Ecto neural progenitor cell (in vitro differentiated cells): ENCODE data around the gene ATG13.
"Not testable (repeated sequence)": the region's sequence is repeated elsewhere in the genome, so short reads cannot be mapped to it uniquely, and the experiment has no call there.

Source experiments
- DNase-seq: peaks from one replicate; pipeline ENCODE4 v3.0.0-alpha.2; 2018; ENCODE audit warnings: low spot score

The ATG13 gene

GRCh38 chr11:46617134-46617971 lies at the start of gene ATG13, which contains the start of gene HARBI1:
ATG13 (plus strand) TSS chr11:46617553; CDS start chr11:46644292, 26,739 bp downstream.
HARBI1 (minus strand) TSS chr11:46617227; CDS start chr11:46616237, 990 bp downstream.
- peak; percentile 93 for DNase-seq

GRCh38 chr11:46570790-46571398 lies 46.5 kb upstream of the ATG13 start:
- DNase-seq: no peak

- no peak for DNase-seq
Observed at GRCh38 chr11:46574656-46575055, 42.7 kb upstream of the ATG13 start.

- DNase-seq: no peak
Observed at GRCh38 chr11:46577058-46577457, 40.3 kb upstream of the ATG13 start.

- no peak for DNase-seq
Observed at GRCh38 chr11:46582588-46582987, 34.8 kb upstream of the ATG13 start.

GRCh38 chr11:46583513-46583912 lies 33.8 kb upstream of the ATG13 start:
- not testable (repeated sequence) for DNase-seq

GRCh38 chr11:46588131-46588530 lies 29.2 kb upstream of the ATG13 start:
- no peak for DNase-seq

GRCh38 chr11:46588915-46589314 lies 28.4 kb upstream of the ATG13 start:
- no peak for DNase-seq

- no peak for DNase-seq
Observed at GRCh38 chr11:46590740-46591605, 26.4 kb upstream of the ATG13 start.

GRCh38 chr11:46593550-46594373 lies 23.6 kb upstream of the ATG13 start, which contains the start of gene AMBRA1:
AMBRA1 (minus strand) TSS chr11:46594023; CDS start chr11:46548380, 45,643 bp downstream.
- DNase-seq: peak; percentile 92

- DNase-seq: no peak
Observed at GRCh38 chr11:46594374-46594700, 23.0 kb upstream of the ATG13 start.

- DNase-seq: no peak
Observed at GRCh38 chr11:46594785-46595184, 22.6 kb upstream of the ATG13 start.

GRCh38 chr11:46597155-46597554 lies 20.2 kb upstream of the ATG13 start:
- no peak for DNase-seq

- DNase-seq: no peak
Observed at GRCh38 chr11:46597609-46598219, 19.6 kb upstream of the ATG13 start.

- DNase-seq: no peak
Observed at GRCh38 chr11:46599340-46600193, 17.8 kb upstream of the ATG13 start.

GRCh38 chr11:46600194-46600960 lies 17.0 kb upstream of the ATG13 start:
- DNase-seq: no peak

GRCh38 chr11:46601129-46601528 lies 16.2 kb upstream of the ATG13 start:
- DNase-seq: no peak

- no peak for DNase-seq
Observed at GRCh38 chr11:46603704-46604308, 13.5 kb upstream of the ATG13 start.

- no peak for DNase-seq
Observed at GRCh38 chr11:46604796-46605195, 12.6 kb upstream of the ATG13 start.
